ENCODE results near the gene PRUNE2.
"Not testable (repeated sequence)": the region's sequence is repeated elsewhere in the genome, so short reads cannot be mapped to it uniquely, and the experiment has no call there.

The PRUNE2 gene, protein sequence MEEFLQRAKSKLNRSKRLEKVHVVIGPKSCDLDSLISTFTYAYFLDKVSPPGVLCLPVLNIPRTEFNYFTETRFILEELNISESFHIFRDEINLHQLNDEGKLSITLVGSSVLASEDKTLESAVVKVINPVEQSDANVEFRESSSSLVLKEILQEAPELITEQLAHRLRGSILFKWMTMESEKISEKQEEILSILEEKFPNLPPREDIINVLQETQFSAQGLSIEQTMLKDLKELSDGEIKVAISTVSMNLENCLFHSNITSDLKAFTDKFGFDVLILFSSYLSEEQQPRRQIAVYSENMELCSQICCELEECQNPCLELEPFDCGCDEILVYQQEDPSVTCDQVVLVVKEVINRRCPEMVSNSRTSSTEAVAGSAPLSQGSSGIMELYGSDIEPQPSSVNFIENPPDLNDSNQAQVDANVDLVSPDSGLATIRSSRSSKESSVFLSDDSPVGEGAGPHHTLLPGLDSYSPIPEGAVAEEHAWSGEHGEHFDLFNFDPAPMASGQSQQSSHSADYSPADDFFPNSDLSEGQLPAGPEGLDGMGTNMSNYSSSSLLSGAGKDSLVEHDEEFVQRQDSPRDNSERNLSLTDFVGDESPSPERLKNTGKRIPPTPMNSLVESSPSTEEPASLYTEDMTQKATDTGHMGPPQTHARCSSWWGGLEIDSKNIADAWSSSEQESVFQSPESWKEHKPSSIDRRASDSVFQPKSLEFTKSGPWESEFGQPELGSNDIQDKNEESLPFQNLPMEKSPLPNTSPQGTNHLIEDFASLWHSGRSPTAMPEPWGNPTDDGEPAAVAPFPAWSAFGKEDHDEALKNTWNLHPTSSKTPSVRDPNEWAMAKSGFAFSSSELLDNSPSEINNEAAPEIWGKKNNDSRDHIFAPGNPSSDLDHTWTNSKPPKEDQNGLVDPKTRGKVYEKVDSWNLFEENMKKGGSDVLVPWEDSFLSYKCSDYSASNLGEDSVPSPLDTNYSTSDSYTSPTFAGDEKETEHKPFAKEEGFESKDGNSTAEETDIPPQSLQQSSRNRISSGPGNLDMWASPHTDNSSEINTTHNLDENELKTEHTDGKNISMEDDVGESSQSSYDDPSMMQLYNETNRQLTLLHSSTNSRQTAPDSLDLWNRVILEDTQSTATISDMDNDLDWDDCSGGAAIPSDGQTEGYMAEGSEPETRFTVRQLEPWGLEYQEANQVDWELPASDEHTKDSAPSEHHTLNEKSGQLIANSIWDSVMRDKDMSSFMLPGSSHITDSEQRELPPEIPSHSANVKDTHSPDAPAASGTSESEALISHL (N-terminal part only)

DNA sequence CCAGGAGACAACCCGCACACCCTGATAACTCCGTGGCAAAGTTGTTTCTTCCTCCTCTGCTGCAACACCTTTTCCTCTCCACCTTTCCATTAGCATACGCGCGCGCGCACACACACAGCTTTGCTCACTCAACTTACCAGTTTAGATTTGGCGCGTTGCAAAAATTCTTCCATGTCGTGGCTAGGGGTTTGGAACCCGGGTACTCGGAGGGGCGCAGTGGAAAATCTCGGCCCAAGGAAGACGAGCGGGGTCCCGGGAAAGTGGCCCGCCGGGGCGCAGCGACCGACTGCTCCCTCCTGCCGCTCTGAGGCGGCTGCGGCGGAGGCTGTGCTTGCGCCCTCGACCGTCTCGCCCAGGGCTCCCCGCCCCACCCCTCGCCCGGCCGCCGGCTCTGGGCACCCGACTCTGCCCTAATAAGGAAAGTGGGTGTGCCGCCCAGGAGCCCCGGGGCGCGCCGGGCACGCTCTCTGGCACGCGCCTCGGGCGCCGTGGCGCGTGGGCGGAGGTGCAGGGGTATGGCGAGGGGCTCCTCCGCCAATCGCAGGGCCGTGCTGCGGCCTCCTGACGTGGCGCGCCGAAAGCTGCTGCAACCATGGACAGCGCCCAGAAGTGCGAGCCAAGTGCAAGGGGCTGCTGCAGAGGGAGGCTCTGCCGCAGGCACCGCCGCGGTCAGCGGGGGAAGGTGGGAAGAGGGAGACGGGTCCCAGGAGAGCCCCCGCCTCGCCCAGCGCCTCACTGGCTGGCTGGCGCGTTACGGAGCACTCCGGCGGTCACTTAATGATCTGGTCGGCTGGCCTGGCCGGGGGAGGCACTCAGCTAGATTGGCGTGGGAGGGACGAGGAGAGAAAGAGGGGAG lies at the start of gene PRUNE2:
Gene PRUNE2, minus strand, starts transcription at position 324 of the 856 bp plus-strand sequence. Its CDS starts 151 bp downstream, at position 173.
- DNase-seq, result peak in 1 of 2 experiments; percentile 65

DNA sequence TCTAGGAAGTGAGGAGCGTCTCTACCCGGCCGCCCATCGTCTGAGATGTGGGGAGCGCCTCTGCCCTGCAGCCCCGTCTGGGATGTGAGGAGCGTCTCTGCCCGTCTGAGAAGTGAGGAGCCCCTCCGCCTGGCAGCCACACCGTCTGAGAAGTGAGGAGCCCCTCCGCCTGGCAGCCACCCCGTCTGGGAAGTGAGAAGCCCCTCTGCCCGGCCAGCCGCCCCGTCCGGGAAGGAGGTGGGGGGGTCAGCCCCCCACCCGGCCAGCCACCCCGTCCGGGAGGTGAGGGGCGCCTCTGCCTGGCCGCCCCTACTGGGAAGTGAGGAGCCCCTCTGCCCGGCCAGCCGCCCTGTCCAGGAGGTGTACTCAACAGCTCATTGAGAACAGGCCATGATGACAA lies 49.5 kb upstream of the PRUNE2 start:
- not testable (repeated sequence) for DNase-seq

DNA sequence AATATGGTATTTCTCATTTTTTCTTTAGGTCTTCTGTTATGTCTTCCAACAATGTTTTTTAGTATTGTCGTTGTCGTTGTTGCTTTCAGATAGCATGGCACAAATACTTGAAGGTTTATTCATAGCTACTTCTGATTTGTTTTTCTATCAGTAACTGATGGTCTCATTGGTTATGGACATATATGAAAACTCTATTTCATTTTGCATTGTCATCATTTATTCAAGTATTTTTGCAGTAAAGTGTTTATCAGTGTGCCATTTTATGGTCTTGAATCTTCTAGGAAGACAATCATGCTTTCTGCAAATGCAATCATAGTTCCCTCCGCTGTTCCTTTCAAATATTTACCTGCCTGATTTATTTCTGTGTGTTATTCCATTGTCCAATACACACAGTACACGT lies 44.0 kb upstream of the PRUNE2 start:
- no peak for DNase-seq

DNA sequence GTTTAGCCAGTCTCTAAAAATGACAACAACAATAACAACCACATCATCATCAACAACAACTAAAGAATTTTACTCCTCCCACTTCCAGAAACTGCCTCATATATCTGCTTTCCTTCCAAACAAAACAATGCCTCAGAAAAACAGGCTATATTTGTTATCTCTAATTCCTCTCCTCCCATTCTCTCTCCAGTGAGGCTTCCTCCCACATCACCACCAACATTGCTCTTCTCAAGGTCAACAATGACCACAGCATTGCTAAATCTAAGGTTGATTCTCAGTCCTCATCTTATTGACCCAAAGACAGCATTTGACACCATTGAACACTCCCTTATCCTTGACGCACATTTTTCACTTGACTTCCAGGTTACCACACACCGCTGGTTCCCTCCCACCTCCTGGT lies 38.1 kb upstream of the PRUNE2 start:
- no peak for DNase-seq

DNA sequence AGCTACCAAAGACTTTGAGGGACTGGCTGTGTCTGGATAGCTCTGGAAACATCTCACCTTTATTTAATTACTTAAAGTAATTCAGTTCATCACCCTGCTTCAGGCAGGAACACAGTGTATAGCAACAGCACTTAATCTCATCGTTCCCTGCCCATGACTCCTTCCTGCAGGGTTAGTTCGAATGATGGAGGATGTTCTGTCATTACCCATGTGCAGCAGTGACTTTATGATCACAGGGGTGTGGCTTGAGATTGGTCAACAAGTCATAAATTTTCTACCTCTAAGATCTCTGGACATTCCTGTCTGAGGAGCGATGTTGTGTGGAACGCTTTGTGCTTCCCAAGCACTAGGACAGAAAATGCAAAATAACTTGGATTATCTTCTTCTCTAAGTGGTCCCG lies 37.1 kb upstream of the PRUNE2 start:
- no peak for DNase-seq

DNA sequence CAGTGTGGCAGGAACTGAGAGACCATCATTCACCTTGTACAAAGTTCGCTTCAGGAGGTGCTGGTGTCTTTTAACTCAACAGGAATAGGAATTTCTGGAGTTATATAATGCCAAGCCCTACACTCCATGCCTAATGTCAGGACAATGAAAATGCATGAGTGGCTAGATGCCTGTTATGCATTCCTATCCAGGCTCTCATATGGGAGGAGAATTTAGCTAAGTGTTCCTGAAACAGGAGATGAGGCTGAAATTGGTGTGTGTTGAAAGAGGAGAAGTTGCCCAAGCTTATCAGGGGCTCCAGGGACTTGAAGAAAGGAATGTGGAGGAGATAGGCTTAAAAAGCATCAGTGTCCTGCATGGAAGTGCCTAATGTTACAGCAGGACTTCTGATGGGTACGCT lies 26.8 kb upstream of the PRUNE2 start:
- no peak for DNase-seq

DNA sequence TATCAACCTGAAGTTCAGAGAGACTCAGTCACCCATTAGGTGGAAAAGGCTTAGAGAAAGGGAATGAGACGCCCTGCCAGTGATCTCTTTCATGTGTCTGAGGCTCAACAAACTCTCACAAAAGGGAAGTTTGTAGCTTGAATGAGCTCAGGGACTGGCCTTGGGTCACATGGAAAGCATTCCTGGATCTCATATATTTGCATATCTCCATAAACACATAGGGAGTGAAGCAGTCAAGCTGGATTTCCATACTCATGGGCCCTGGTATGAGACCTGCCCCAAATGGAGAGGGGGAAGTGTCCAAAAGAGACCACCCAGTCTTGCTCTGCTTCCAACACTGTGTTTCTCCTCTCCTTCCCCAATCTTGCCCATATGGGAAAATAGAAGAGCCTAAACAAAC lies 26.4 kb upstream of the PRUNE2 start:
- no peak for DNase-seq

DNA sequence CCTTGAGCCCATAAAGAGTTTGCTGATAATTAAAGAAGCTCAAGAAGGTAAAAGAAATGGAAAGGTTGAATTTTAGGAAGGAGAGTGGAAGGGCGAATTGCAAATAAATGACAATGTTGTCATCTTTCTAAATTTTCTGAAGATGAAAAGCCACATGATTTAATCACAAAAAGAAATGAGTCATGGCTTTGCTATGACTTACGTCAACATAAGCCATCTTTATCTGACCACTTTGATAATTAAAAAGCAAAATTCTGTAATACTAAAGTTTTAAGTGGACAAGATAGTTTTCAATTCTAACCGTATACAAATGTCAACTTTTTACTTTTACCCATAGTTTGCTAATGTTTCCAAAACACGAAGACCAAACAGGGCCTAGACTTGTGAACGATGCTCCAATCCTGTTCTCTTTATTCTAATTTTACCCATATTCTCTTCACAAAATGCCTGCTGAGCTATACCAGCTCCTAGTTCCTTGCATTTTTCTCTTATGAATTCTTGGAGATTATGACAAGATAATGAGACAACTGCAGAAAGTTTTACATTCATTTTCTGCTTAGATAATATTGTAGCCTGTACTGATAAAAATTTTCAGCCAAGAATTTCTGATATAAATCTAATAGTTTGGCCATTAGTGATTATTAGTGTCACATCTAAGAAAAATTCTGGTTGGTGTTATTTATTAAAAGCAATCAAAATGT lies 21.8 kb upstream of the PRUNE2 start:
- DNase-seq, result no peak

DNA sequence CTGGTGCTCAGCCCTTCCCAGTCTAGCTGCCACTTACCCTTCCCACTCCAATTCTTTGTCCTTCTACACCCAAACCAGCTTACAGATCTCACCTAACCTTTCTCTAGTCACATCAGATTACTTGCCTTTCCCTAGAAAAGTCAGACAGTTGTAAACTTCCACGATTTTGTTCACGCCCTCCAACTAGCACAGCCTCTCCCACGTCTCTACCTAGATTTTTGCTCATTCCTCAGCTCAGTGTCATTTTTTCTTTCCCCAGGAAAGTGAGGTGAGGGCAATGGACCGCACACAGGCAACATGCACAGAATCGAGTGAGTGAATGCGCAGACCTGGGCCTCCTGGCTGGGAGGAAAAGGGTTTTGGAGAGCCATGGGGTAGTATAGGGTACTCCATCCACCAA lies 20.9 kb upstream of the PRUNE2 start:
- DNase-seq, result no peak

DNA sequence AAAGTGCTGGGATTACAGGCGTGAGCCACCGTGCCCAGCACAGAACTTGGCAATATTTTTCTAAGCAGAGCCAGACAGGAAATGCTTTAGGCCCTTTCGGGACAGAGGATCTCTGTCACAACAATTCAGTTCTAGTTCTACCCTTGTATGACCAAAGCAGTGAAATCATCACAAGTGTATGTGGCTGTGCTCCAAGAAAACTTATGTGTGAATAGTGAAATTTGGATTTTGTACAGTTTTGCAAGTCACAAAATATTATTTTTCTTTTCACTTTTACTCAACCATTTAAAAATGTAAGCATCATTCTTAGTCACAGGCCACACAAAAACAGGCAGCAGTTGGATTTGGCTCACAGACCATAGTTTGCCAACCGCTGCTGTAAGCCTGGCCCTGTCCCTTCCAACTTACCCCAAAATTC lies 20.4 kb upstream of the PRUNE2 start:
- DNase-seq, result no peak

DNA sequence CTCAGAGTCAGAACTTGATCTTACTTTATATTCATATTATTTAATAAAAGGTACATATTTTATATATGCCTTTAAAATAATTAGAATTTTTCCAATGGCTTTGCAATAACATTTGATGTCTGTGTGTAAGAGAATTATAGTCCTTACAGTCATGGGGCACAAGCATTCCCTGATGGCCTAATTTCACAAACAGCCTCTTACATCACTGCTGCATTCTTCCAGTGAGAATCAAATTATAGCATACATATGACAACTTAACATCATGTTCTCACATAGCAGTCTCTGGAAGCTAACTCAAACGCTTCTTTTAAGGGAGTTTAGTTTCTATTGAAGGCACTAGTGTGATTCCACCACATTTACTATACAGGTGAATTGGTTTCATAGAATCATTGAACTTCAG lies 15.3 kb upstream of the PRUNE2 start:
- DNase-seq, result no peak

DNA sequence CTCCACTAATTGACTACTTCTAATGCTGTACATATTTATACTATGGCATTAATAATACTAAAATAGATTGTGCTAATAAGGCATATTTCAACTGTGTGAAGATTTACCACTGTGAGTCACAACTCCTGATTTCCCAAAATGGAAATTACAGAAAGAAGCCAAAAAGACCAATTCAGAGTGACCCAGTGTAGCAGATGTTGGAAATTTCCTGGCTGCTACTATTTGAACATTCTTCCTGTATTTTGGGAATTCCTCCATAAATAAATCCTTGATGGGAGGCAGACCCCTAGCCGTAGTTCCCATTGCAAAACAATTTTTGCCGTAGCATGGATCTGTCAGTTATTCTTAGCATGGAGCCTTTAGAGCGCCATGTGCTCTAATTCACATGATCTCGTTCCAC lies 11.4 kb upstream of the PRUNE2 start:
- no peak for DNase-seq

DNA sequence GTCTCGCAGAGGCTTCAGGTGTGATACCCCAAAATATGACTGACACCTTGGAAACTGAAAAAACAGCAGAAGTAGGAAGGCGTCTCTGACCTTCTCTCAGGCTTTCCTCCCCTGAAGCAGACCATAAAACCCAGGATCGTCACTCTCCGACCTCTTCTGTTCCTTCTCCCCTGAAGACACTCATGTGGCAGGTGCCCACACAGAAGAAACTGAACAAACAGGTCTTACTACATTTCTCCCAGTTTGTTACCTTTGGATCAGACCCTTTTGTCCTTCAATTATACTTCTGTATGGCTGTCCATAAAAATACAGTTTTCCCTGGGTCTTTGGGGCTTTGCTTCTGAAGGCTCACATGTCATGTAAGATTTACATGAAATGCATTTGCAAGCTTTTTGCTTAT lies 10.3 kb upstream of the PRUNE2 start:
- no peak for DNase-seq

DNA sequence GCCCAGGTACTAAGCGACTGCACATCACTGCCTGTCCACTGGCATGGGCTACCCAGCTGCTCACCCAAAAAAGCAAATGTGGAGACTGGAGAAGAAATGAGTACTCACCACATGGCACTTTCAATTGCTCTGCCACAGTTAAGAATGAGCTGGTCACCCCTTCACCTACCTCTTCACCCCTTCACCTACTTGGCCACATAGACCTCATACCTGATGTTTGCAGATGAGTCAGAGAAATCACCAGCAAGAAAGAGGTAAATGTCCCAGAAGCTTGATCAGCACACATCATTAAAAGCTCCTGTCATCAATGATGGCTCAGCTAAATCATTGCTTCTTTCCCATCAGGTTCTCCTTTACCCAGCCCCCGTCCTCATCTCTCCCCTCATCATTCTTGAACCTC lies 7.6 kb upstream of the PRUNE2 start:
- no peak for DNase-seq

DNA sequence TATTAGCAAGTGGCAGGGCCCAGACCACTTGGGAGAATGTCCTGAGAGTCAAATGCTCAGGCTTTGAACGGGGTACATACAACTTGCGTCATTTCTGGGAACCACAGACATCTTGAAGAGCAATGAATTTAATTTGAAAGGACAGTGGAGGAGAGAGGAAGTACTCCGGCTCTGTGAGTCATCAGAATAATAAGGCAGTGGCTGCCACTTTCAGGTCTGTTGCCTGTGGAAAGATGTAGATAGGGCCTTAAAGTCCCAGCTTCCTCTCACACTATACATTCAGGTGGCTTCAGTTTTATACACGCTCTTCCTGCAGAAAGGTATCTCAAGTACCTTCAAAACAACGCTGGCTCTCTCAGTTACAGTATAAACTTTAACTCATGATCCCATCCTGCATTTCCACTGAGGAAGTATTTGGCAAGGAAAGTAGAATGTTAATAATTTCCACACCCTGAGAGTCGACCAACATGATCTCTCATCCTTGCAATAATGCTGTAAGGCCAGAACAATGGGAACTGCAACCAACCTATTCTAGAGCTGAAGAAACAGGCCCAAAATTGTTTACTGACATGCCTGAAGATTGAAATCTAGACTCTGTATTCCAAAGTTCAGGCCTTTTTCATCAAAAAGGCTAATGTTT lies 6.8 kb upstream of the PRUNE2 start:
- DNase-seq, result no peak

DNA sequence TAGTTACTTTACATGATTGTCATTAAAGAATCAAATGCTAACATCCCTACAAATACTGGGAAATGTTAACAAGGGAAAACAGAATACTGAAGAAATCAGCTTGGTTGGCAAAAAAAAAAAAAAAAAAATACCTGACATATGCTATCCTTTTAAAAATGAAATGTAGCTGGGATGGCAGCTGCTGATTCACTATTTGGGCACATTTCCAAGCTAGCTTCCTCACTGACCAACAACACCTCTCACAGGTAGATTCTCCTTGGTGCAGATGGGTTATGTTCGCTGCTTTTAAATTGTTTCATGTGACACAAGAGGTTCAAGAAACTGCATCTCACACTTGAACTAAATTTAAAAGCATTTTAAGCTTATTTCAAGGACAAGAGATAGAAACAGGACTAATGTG lies 6.1 kb upstream of the PRUNE2 start:
- DNase-seq, result no peak

DNA sequence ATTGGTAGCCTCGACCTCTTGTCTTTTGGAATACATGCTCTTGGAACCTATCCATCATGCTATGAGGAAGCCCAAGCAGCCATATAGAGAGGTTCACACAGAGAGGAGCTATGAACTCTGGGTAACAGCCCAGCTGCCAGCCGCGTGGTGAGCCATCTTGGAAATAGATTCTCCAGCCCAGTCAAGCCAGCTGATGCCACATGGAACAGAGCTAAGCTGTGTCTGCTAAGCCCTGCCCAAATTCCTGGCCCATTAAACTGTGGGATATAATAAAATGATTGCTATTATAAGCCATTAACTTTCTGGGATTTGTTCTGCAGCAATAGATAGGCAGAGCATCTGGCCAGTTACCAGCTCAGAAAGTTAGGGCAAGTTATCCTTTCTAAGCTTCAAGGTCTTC lies 4.9 kb upstream of the PRUNE2 start:
- DNase-seq, result no peak

DNA sequence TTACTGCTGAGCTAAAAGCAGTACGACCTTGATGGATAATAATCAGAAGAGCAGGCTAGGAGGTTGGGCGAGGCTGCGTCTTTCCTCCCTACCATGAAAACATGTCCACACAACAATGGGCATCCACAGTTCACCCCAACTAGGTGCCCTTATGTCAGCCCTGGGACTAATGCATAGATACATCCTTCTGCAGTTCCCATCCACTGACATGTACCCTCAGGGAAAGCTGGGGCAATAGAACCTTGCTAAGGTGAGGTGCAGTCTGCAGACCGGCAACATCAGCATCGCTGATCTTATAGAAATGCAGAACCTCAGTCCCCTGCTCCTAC lies 697 bp upstream of the PRUNE2 start:
- no peak for DNase-seq

DNA sequence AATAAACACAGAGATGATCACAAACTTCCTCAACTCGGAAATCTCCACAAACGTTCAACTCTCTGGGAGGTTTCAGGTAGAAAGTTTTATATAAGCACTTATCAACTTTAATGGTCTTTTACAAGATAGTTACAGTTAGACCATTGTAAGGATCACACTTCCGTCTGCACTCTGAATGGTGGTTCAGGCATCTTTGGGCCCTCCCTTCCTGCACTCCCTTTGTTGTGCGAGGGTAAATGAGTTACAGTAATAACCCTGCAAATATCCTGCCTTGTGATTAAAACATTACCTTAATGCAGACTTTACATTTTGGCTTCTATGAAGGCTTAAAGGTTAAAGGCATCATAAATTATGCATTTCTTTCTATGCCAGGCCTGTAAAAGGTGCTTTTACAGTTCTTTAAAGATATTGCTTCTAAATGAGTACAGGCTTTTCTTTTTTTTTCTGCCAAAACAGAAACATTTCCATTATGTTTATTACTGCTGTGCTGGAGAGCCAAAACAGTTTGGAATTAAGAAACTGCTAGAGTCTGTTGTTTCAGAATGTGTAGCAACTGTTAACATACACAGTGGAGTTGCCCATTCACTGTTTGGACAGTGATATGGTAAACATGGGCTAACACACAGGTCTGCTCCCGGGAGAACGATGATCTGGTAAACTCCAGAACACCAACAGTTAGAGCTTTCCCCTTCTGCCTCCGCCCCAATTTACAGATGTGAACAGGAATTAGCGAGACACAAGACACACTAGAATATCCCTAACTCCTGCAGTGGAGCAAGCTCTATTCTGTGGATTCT lies 1.1 kb downstream of the PRUNE2 start:
- DNase-seq, result no peak

DNA sequence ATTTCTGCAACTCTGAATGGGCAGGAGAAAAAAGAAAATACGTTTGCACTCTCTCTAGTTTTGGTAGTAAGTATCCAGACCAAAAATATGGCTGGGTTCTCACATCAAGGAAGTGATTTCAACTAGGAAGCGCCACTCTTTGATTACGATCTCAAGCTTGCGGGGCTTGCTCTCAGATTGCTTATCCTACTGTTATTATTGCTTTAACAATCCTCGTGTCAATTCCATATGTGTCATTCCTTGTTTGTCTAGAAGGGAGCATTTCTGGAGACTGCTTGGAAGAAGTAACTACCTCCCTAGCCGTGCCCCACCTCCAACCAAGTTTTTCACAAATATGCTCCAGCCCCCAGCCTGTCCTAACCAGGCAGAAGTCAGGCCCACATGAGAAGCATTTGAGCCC lies 3.5 kb downstream of the PRUNE2 start:
- DNase-seq, result no peak
